Activated CD4-positive, alpha-beta memory T cell treated with anti-CD3 and anti-CD28 coated beads for 36 hours (primary cell): ENCODE data around the gene WNK2. TPM values are rescaled to one million over a fixed set of nuclear protein-coding genes. Genes with fewer than 3 reads are reported as not detected.

ENCODE experiments used
- CTCF ChIA-PET: fragments of 350-600 bp; sonication (Branson Sonifier 250); formaldehyde crosslinking; loops from one replicate; lab custom pipeline; 2021; ENCODE audit warnings: antibody characterized with exemption, inconsistent platforms; lab: Charles Lee
- POLR2A ChIA-PET: fragments of 350-600 bp; sonication (Branson Sonifier 250); formaldehyde crosslinking; loops from one replicate; lab custom pipeline; 2021; ENCODE audit warnings: antibody characterized with exemption; lab: Charles Lee
- DNase-seq: peaks from one replicate; pipeline ENCODE4 v3.0.0-alpha.2; 2020
- H3K27ac Mint-ChIP-seq: one replicate; pipeline ENCODE4 v1.8.0; 2021; ENCODE audit warnings: mixed read lengths
- H3K27me3 Mint-ChIP-seq: one replicate; pipeline ENCODE4 v1.8.0; 2021; ENCODE audit warnings: mixed read lengths
- H3K36me3 Mint-ChIP-seq: one replicate; pipeline ENCODE4 v1.8.0; 2021; ENCODE audit warnings: mixed read lengths
- H3K4me1 Mint-ChIP-seq: one replicate; pipeline ENCODE4 v1.8.0; 2021; ENCODE audit warnings: low read depth, mixed read lengths
- H3K4me3 Mint-ChIP-seq: one replicate; pipeline ENCODE4 v1.8.0; 2021; ENCODE audit warnings: mild to moderate bottlenecking, mixed read lengths
- H3K9me3 Mint-ChIP-seq: one replicate; pipeline ENCODE4 v1.8.0; 2021; ENCODE audit warnings: mixed read lengths
- intact Hi-C: fragments of 100-400 bp; cut with micrococcal nuclease; formaldehyde crosslinking; loops from one replicate; pipeline ENCODE4 v1.15.1; 2023
- total RNA-seq, 2 experiments: library from RNA; stranded (reverse); gene quantifications; one replicate each; pipeline ENCODE4 v1.2.3, GENCODE V29; 2021

WNK2 gene
- total RNA-seq, 2 experiments from 2014 or later = 1.2 to 1.6 TPM

GRCh38 chr9:93147632-93148031, 36.3 kb upstream of the WNK2 start:
- CTCF ChIA-PET = interaction anchor here (1.2 kb wide), 1 partner anchor 39 kb away, joined by 7 read pairs; no protein-coding TSS in a partner anchor
- intact Hi-C loops = loop anchor here (2.0 to 10.0 kb wide), 4 partner anchors 39 to 315 kb away; partner anchors contain the start of gene ZNF484
- no peaks in the 10 kb centered on the region for H3K27me3 Mint-ChIP-seq

GRCh38 chr9:93148721-93149120, 35.2 kb upstream of the WNK2 start:
- Mint-ChIP-seq H3K4me3 (peak overlapping the region; percentile 40), H3K4me1 (peaks cover 52% of the 10 kb centered on the region), H3K27me3 (no peaks in the 10 kb centered on the region), H3K9me3 (peaks cover 31% of the 10 kb centered on the region), H3K36me3 (peaks cover 27% of the 10 kb centered on the region), H3K27ac (peak overlapping the region; percentile 90)
- POLR2A ChIA-PET = no interaction called here
- CTCF ChIA-PET = interaction anchor here (0.6 kb wide), 1 partner anchor 40 kb away, joined by 3 read pairs; no protein-coding TSS in a partner anchor
- intact Hi-C loops = loop anchor here (2.0 to 10.0 kb wide), 4 partner anchors 40 to 314 kb away; partner anchors contain the start of gene ZNF484
- peak; percentile 45 for DNase-seq

More at GRCh38 chr9:93147632-93148031, 36.3 kb upstream of the WNK2 start:
- peaks cover 27% of the 10 kb centered on the region for H3K36me3 Mint-ChIP-seq
- POLR2A ChIA-PET = no interaction called here
- H3K27ac Mint-ChIP-seq = peak overlapping the region; percentile 92
- peaks cover 59% of the 10 kb centered on the region for H3K4me1 Mint-ChIP-seq
- no peak for DNase-seq
- peaks cover 31% of the 10 kb centered on the region for H3K9me3 Mint-ChIP-seq
- peak overlapping the region; percentile 32 for H3K4me3 Mint-ChIP-seq

DNA sequence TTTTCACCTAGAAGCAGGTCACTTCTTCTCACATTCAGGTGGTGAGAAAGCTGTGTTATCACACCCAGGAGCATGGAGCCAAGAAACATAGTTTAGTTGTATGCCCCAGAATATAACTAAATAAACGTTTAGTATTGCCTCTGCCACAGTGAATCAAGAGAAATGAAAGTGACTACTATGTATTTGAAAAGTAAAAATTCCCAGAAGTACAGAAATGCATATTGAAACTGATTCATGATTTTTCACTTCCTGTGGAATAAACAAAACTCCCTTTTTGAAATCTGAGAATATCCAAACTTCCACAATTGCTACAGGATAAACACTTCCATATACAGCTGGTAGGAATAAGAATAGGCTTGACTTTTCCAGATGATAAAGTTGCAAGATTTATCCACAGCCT, 34.6 kb upstream of the WNK2 start:
- CTCF ChIA-PET = interaction anchor here (0.6 to 1.0 kb wide), 2 partner anchors 12 to 41 kb away, joined by 3 to 4 read pairs; no protein-coding TSS in a partner anchor
- H3K27me3 Mint-ChIP-seq = no peaks in the 10 kb centered on the region
- no peak for DNase-seq
- intact Hi-C loops = loop anchor here (2.0 to 10.0 kb wide), 4 partner anchors 41 to 313 kb away; partner anchors contain the start of gene ZNF484
- H3K36me3 Mint-ChIP-seq = peaks cover 27% of the 10 kb centered on the region
- H3K4me3 Mint-ChIP-seq = peak overlapping the region; percentile 35
- peaks cover 46% of the 10 kb centered on the region for H3K4me1 Mint-ChIP-seq
- POLR2A ChIA-PET = no interaction called here
- peak overlapping the region; percentile 90 for H3K27ac Mint-ChIP-seq
- H3K9me3 Mint-ChIP-seq = peaks cover 31% of the 10 kb centered on the region

DNA sequence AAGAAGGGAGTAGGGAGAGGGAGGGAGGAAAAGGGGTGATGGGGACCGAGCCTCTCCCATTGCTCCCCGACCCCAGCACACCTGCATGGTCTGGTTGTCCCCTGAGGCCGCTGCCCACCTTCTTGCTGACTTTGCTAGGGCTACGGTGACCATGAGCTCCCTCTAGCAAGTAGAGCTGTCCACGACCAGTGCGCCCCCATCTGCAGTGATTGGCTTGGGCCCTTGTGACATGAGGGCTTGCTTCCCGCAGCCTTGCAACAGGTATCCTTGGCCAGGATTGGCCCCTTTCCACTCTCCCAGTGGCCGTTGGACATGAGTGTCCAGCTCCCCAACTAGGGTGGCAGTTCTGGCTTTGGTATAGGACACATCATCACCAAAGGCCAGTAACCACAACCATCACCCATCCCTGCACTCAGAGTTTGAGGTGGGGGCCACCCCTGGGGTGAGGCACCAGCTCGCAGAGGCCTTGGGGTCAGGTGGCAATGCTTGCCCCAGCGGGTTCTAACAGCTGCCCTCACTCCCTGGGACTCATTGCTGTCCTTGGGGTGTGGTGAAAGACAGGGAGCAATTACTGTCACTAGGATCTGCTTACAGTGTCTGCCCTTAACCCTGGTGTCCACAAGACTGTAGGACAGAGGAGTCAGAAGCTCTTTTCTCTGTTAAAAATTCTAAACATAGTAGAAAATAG, 32.7 kb upstream of the WNK2 start:
- H3K4me3 Mint-ChIP-seq = no peak overlapping the region
- ChIA-PET POLR2A (no interaction called here), CTCF (interaction anchor here (1.2 kb wide), 1 partner anchor 42 kb away, joined by 4 read pairs; no protein-coding TSS in a partner anchor)
- no peak overlapping the region for H3K27ac Mint-ChIP-seq
- H3K4me1 Mint-ChIP-seq = peaks cover 46% of the 10 kb centered on the region
- peaks cover 22% of the 10 kb centered on the region for H3K36me3 Mint-ChIP-seq
- H3K27me3 Mint-ChIP-seq = no peaks in the 10 kb centered on the region
- no peak for DNase-seq
- intact Hi-C loops = no loop called here
- H3K9me3 Mint-ChIP-seq = peaks cover 27% of the 10 kb centered on the region

- Mint-ChIP-seq H3K36me3 (peaks cover 3% of the 10 kb centered on the region), H3K4me3 (no peak overlapping the region), H3K9me3 (peaks cover 4% of the 10 kb centered on the region), H3K27me3 (no peaks in the 10 kb centered on the region), H3K4me1 (peaks cover 30% of the 10 kb centered on the region), H3K27ac (no peak overlapping the region)
- intact Hi-C loops = no loop called here
- DNase-seq = peak; percentile 69
- CTCF ChIA-PET = interaction anchor here (0.6 to 1.6 kb wide), 10 partner anchors 9 to 407 kb away, joined by 3 to 10 read pairs (median 4); no protein-coding TSS in a partner anchor
- POLR2A ChIA-PET = interaction anchor here (0.6 to 0.8 kb wide), 2 partner anchors 20 to 45 kb away, joined by 3 read pairs; partner anchors contain the start of gene NINJ1
Measured at GRCh38 chr9:93154293-93154903, 29.5 kb upstream of the WNK2 start.

- no peak overlapping the region for H3K4me3 Mint-ChIP-seq
- peaks cover 24% of the 10 kb centered on the region for H3K4me1 Mint-ChIP-seq
- intact Hi-C loops = loop anchor here (1.0 to 5.0 kb wide), 9 partner anchors 10 to 1011 kb away; partner anchors contain the start of genes CARD19, FAM120A and NINJ1
- peak overlapping the region; percentile 77 for H3K27ac Mint-ChIP-seq
- DNase-seq = no peak
- H3K36me3 Mint-ChIP-seq = peaks cover 3% of the 10 kb centered on the region
- peaks cover 4% of the 10 kb centered on the region for H3K9me3 Mint-ChIP-seq
- CTCF ChIA-PET = interaction anchor here (0.9 to 3.8 kb wide), 9 partner anchors 12 to 410 kb away, joined by 3 to 31 read pairs (median 5); no protein-coding TSS in a partner anchor
- no peaks in the 10 kb centered on the region for H3K27me3 Mint-ChIP-seq
- POLR2A ChIA-PET = interaction anchor here (1.1 to 1.5 kb wide), 3 partner anchors 22 to 192 kb away, joined by 3 to 10 read pairs (median 4); partner anchors contain the start of gene NINJ1
Measured at GRCh38 chr9:93155716-93156474, 28.0 kb upstream of the WNK2 start.

DNA sequence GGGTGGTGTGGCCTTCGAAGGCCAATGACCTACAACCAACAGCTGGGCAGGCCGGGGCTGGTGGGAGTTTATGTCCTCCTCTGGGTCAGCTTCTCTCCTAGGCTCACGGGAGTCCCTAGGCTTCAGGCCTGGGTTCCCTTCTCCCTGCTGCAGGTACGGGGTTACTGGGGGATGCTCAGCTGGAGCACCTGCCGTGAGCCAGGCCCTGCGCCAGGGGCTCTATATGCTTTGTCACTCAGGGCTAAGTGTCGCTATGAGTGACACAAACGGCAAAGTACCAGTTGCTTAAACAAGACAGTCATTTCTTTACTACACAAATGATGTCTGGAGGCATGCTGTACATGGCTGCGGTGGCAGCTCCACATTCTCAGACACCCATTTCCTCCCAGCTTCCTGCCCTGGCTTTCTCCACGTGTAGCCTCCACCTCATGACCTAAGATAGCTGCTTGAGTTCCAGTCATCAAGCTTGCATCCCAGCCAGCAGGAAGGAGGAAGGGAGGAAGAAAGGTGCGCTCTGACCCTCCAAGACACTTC, 27.4 kb upstream of the WNK2 start:
- intact Hi-C loops = loop anchor here (1.0 to 5.0 kb wide), 9 partner anchors 10 to 1010 kb away; partner anchors contain the start of genes CARD19, FAM120A and NINJ1
- Mint-ChIP-seq H3K4me1 (peaks cover 24% of the 10 kb centered on the region), H3K4me3 (peak overlapping the region; percentile 23), H3K9me3 (peaks cover 4% of the 10 kb centered on the region), H3K27ac (peak overlapping the region; percentile 77), H3K36me3 (peaks cover 3% of the 10 kb centered on the region), H3K27me3 (no peaks in the 10 kb centered on the region)
- peak; percentile 86 for DNase-seq
- ChIA-PET CTCF (interaction anchor here (0.9 to 3.8 kb wide), 9 partner anchors 23 to 410 kb away, joined by 3 to 31 read pairs (median 5); partner anchors contain the start of gene NINJ1), POLR2A (interaction anchor here (0.8 to 1.5 kb wide), 5 partner anchors 23 to 298 kb away, joined by 3 to 10 read pairs (median 3); partner anchors contain the start of gene NINJ1)

DNA sequence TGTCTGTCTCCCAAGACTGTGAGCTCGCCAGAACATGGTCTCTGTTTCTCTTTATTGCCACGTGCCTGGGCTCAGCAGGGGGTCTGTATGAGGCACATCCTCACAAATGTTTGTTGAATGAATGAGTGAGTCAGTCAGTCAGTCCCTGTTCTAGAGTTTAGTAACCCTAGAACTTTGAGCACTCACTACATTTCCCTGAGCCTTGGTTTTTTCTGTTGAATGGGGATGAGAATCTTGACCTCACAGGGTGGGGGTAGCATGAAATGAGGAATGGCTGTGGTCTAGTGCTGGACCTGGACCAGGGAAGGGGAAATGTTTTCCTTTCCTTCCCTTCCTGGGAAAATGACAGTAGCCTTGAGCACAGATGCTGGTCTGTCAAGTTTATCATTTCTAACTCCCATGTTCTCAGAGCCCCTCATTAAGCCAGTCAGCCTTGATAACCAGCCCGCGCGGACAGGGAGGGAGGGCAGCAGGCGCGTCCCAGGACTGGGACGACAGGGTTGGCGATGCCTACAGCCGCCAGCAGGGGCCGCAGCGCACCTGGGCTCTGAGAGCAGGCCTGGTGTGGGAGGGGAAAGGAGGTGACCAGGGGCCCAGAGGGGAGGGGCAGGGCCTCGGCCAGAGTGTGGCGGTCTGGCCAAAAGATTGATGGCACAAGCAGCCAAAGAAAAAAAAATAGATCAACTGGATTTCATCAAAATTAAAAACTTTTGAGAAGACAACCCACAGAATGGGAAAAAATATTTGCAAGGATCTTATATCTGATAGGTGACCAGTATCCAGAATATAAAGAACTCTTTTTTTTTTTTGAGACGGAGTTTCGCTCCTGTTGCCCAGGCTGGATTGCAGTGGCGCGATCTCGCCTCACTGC, 24.1 kb upstream of the WNK2 start:
- Mint-ChIP-seq H3K27ac (no peak overlapping the region), H3K4me1 (peaks cover 24% of the 10 kb centered on the region), H3K27me3 (no peaks in the 10 kb centered on the region), H3K4me3 (no peak overlapping the region), H3K36me3 (peaks cover 3% of the 10 kb centered on the region), H3K9me3 (peaks cover 4% of the 10 kb centered on the region)
- CTCF ChIA-PET = interaction anchor here (0.8 to 3.8 kb wide), 5 partner anchors 29 to 143 kb away, joined by 3 to 31 read pairs (median 4); no protein-coding TSS in a partner anchor
- POLR2A ChIA-PET = no interaction called here
- intact Hi-C loops = loop anchor here (1.0 to 5.0 kb wide), 2 partner anchors 142 to 407 kb away; no protein-coding TSS in a partner anchor
- peak; percentile 84 for DNase-seq

DNA sequence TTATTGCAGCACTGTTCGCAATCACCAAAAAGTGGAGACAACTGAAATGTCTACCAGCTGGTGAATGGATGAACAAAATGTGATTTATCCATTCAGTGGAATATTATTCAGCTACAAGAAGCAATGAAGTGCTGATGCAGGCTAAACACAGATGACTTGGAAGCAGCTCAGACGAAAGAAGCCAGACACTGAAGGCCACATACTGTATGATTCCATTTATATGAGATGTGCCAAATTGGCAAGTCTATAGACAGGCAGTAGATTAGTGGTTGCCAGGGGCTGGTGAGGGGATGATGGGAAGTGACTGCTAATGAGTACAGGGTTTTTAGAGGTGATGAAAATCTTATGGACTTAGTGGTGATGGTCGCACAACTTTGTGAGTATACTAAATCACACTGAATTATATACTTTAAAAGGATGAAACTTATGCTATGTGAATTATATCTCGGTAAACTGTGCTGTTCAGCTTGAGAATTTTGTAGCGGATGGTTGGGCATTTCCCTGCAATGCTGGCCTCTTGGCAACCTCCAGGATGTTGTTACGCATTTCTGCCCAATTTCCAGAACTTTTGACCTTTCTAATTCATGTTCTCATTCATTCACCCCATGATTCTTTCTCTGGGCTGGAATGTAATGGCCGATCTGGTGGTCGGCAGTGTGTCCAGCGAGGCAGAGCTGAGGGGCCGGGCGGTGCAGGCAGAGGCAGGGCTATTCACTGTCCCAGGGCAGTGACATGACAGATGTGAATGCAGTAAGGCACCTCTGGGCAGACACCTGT, 22.0 kb upstream of the WNK2 start:
- H3K27me3 Mint-ChIP-seq = no peaks in the 10 kb centered on the region
- H3K4me3 Mint-ChIP-seq = no peak overlapping the region
- no peak overlapping the region for H3K27ac Mint-ChIP-seq
- POLR2A ChIA-PET = no interaction called here
- H3K4me1 Mint-ChIP-seq = peaks cover 7% of the 10 kb centered on the region
- DNase-seq = no peak
- H3K9me3 Mint-ChIP-seq = peaks cover under 1% of the 10 kb centered on the region
- intact Hi-C loops = no loop called here
- no peaks in the 10 kb centered on the region for H3K36me3 Mint-ChIP-seq
- CTCF ChIA-PET = interaction anchor here (1.0 to 2.9 kb wide), 3 partner anchors 12 to 801 kb away, joined by 4 to 9 read pairs (median 4); no protein-coding TSS in a partner anchor
